HUES64 (cell line): Measurements from ENCODE around the gene IFI44L. TPM values are rescaled to one million over a fixed set of nuclear protein-coding genes. Genes with fewer than 3 reads are reported as not detected.

Source experiments
- H3K27ac ChIP-seq: 2 replicates; pipeline ENCODE4 v1.7.0; 2013; ENCODE audit warnings: low read depth, low read length, inconsistent platforms
- H3K27me3 ChIP-seq: 2 replicates; pipeline ENCODE4 v1.6.1; 2013; ENCODE audit warnings: mild to moderate bottlenecking, low read length; ENCODE audit not compliant: insufficient read depth
- H3K36me3 ChIP-seq: 2 replicates; pipeline ENCODE4 v1.6.1; 2013; ENCODE audit warnings: mild to moderate bottlenecking, low read length; ENCODE audit not compliant: insufficient read depth
- H3K4me1 ChIP-seq: 2 replicates; pipeline ENCODE4 v1.6.1; 2013; ENCODE audit warnings: mild to moderate bottlenecking, low read length, moderate library complexity; ENCODE audit not compliant: insufficient read depth
- H3K4me3 ChIP-seq: 2 replicates; pipeline ENCODE4 v1.5.1; 2013; ENCODE audit warnings: mild to moderate bottlenecking, low read length, moderate library complexity
- H3K9ac ChIP-seq: 2 replicates; pipeline ENCODE4 v1.6.1; 2013; ENCODE audit warnings: mild to moderate bottlenecking, low read depth, low read length
- H3K9me3 ChIP-seq: 2 replicates; pipeline ENCODE4 v1.6.1; 2013; ENCODE audit warnings: low read depth, low read length; ENCODE audit not compliant: insufficient read depth
- whole genome bisulfite sequencing: fragments of 150-250, 120-280 bp; methylation state at CpG from one replicate; pipeline ENCODE4 v1.1.7; 2013; ENCODE audit warnings: missing lambda C conversion rate; 5-methylcytosine and 5-hydroxymethylcytosine counted together
- polyA plus RNA-seq, 2 experiments: library from polyadenylated mRNA; stranded (reverse); fragments of 50-300 nt; gene quantifications; one replicate each; pipeline ENCODE4 v1.2.3, GENCODE V29; 2013

IFI44L gene
- not detected for polyA plus RNA-seq (2013, experiment 1 of 2)
- 0.13 TPM for polyA plus RNA-seq (2013, experiment 2 of 2)

- Histone ChIP-seq H3K27ac (no peak within 1 kb of the TSS), H3K4me3 (no peak within 1 kb of the TSS), H3K9me3 (no peaks in the 10 kb centered on the region), H3K36me3 (no peaks in the 10 kb centered on the region), H3K27me3 (no peaks in the 10 kb centered on the region), H3K9ac (no peak within 1 kb of the TSS), H3K4me1 (peaks cover 5% of the 10 kb centered on the region; the same call in 1 of the 2 replicates)
- WGBS, result 94% methylated on average over 7 of the region's 9 CpGs
Observed at GRCh38 chr1:78619803-78620579, at the start of gene IFI44L. Gene IFI44L, plus strand, starts transcription at chr1:78620448. Its CDS starts 7,468 bp downstream, at chr1:78627916.

DNA sequence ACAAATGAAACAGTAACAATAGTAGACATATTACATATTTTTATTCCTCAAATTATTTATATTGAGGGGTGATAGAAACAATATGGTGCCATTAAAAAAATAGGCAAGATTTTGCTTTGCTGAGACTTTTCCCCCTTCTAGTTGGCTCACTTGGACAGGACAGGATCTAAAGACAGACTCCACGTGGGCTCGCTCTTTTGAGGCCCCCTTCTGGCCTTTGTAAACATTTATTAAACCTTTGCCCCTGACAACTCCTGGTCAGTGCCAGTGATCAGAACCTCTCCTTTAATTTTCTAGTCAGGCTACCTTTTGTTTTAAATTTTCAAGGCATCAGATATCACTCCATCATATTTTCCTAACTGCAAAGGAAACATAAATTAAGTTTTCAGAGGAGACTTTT is 49.7 kb upstream of the IFI44L start:
- H3K4me1 ChIP-seq, result no peaks in the 10 kb centered on the region
- H3K36me3 ChIP-seq, result no peaks in the 10 kb centered on the region
- 58% methylated on average over 2 of the region's 2 CpGs for WGBS
- no peaks in the 10 kb centered on the region for H3K9me3 ChIP-seq
- H3K9ac ChIP-seq, result no peak overlapping the region
- no peaks in the 10 kb centered on the region for H3K27me3 ChIP-seq
- H3K4me3 ChIP-seq, result no peak overlapping the region
- no peak overlapping the region for H3K27ac ChIP-seq

- 91% methylated on average over 8 of the region's 9 CpGs for WGBS
- H3K9ac ChIP-seq, result no peak overlapping the region
Observed at GRCh38 chr1:78577257-78578100, 42.8 kb upstream of the IFI44L start.

DNA sequence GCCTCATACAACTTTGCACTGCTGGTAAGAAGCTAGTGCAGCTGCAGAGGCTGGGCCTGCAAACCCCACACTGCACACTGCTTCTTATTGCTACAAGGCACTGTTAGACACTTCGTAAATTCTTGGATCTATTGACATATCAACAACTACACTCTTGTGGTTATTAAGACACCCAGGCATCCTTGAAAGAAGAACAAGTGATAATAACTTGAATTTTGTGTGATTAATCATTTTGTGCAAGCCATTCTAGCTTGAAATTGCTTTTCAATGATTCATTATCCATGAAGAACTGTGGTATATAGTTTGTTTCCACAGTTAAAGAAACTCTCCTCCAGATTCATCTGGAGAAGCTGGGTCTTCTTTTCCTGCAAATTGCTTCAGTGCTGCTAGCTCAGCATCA is 33.7 kb upstream of the IFI44L start:
- H3K9me3 ChIP-seq, result no peaks in the 10 kb centered on the region
- WGBS, result 100% methylated on average over 1 of the region's 1 CpG

More at GRCh38 chr1:78577257-78578100, 42.8 kb upstream of the IFI44L start:
- Histone ChIP-seq H3K4me1 (no peaks in the 10 kb centered on the region), H3K9me3 (no peaks in the 10 kb centered on the region), H3K27me3 (no peaks in the 10 kb centered on the region), H3K36me3 (no peaks in the 10 kb centered on the region), H3K27ac (no peak overlapping the region), H3K4me3 (no peak overlapping the region)

DNA sequence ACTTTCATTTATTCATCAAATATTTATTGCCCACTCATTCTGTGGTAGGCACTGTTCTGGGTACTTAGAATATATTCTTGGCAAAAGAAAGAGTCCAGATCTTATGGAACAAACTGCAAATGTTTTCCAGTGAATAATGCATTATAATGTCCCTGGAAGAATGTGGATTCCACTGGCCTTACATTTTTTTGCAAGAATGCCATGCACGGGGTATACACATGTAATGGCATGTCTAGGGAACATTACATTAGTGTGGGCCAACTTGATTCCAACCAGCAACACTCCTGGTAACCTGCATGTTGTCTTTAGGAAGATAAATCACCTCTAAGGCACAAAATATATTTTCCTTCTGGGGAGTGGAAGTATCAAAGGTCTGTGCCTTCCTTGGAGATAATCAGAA is 33.0 kb upstream of the IFI44L start:
- WGBS, result 78% methylated on average over 1 of the region's 1 CpG
- H3K4me3 ChIP-seq, result no peak overlapping the region
- H3K9me3 ChIP-seq, result no peaks in the 10 kb centered on the region

More for the DNA sequence above, 33.7 kb upstream of the IFI44L start:
- Histone ChIP-seq H3K4me1 (no peaks in the 10 kb centered on the region), H3K27me3 (no peaks in the 10 kb centered on the region), H3K9ac (no peak overlapping the region), H3K27ac (no peak overlapping the region), H3K36me3 (no peaks in the 10 kb centered on the region), H3K4me3 (no peak overlapping the region)

DNA sequence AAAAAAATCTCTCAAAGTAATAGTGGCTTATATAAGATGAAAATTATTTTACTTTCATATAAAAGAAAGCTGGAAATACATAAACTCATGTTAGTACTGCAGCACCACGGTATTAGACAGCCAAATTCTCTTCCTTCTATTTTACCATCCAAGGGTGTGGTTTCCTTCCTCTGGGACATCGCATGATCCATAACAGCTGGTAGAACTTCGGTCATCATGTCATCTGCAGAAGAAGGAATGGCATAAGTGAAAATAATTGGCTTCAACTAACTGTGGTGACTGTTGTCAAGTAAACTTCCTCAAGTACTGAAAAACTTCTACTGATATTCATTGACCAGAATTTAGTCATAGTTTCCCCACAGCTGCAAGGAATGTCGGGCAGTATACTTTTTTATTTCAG is 28.3 kb upstream of the IFI44L start:
- no peaks in the 10 kb centered on the region for H3K4me1 ChIP-seq
- H3K36me3 ChIP-seq, result no peaks in the 10 kb centered on the region
- no peaks in the 10 kb centered on the region for H3K27me3 ChIP-seq
- H3K27ac ChIP-seq, result no peak overlapping the region
- no peak overlapping the region for H3K9ac ChIP-seq
- H3K4me3 ChIP-seq, result no peak overlapping the region
- WGBS, result 84% methylated on average over 4 of the region's 4 CpGs
- H3K9me3 ChIP-seq, result 0 out of 2 replicates have a peak, but pooled peaks cover 6% of the 10 kb centered on the region

More for the DNA sequence above, 33.0 kb upstream of the IFI44L start:
- no peaks in the 10 kb centered on the region for H3K27me3 ChIP-seq
- no peaks in the 10 kb centered on the region for H3K4me1 ChIP-seq
- H3K36me3 ChIP-seq, result no peaks in the 10 kb centered on the region
- no peak overlapping the region for H3K9ac ChIP-seq
- H3K27ac ChIP-seq, result no peak overlapping the region

- H3K4me1 ChIP-seq, result no peaks in the 10 kb centered on the region
- no CpG with 5 or more reads among the region's 4 CpGs for WGBS
- no peak overlapping the region for H3K9ac ChIP-seq
Observed at GRCh38 chr1:78599294-78599693, 21.0 kb upstream of the IFI44L start.

DNA sequence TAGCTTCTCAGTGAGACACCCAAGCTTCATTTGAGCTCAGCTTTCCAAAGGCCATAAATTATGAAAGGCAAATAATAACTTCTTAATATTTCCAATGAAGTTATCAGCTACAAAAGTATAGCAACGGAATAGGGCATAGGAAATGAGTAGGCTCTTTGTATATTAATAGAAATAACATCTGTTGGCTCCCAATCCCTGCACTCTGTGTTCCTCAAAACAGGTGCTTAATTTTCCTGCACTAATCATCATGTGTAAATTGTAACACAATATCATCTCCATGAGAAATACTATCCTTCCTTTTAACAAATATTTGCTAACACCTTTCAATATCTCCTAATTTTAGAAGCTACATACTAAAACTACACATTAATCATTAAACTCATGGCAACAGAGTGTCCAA is 19.2 kb upstream of the IFI44L start:
- Histone ChIP-seq H3K9ac (no peak overlapping the region), H3K4me3 (no peak overlapping the region), H3K36me3 (no peaks in the 10 kb centered on the region), H3K27me3 (no peaks in the 10 kb centered on the region; the same call in 1 of the 2 replicates), H3K4me1 (no peaks in the 10 kb centered on the region), H3K27ac (no peak overlapping the region), H3K9me3 (no peaks in the 10 kb centered on the region)
- WGBS, result no CpG with 5 or more reads among the region's 1 CpG

More at GRCh38 chr1:78599294-78599693, 21.0 kb upstream of the IFI44L start:
- Histone ChIP-seq H3K36me3 (no peaks in the 10 kb centered on the region), H3K9me3 (0 out of 2 replicates have a peak, but pooled peaks cover 6% of the 10 kb centered on the region), H3K27me3 (no peaks in the 10 kb centered on the region; the same call in 1 of the 2 replicates), H3K4me3 (no peak overlapping the region), H3K27ac (no peak overlapping the region)

- Histone ChIP-seq H3K9me3 (no peaks in the 10 kb centered on the region), H3K9ac (no peak overlapping the region), H3K27ac (no peak overlapping the region), H3K4me1 (no peaks in the 10 kb centered on the region), H3K36me3 (no peaks in the 10 kb centered on the region), H3K4me3 (no peak overlapping the region), H3K27me3 (no peaks in the 10 kb centered on the region; the same call in 1 of the 2 replicates)
- 100% methylated on average over 1 of the region's 1 CpG for WGBS
Observed at GRCh38 chr1:78603206-78603605, 17.0 kb upstream of the IFI44L start.

DNA sequence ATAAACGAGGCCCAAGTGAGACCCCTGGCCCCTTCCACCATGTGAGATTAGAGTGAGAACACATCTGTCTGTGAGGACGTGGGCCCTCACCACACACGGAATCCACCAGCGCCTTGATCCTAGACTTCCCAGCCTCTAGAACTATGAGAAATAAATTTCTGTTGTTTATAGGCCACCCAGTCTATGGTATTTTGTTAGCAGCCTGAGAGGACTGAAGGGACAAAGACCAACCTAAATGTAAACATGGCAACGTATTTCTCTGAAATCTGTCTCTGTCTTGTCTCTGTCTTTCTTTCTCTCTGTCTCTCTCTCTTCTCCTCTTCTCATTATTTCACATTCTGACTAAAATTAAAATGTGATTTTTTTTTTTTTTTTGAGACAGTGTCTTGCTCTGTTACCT is 15.6 kb upstream of the IFI44L start:
- H3K4me1 ChIP-seq, result no peaks in the 10 kb centered on the region
- H3K36me3 ChIP-seq, result no peaks in the 10 kb centered on the region
- H3K27me3 ChIP-seq, result no peaks in the 10 kb centered on the region; the same call in 1 of the 2 replicates
- no peaks in the 10 kb centered on the region for H3K9me3 ChIP-seq
- no peak overlapping the region for H3K27ac ChIP-seq
- 88% methylated on average over 4 of the region's 5 CpGs for WGBS
- no peak overlapping the region for H3K4me3 ChIP-seq
- no peak overlapping the region for H3K9ac ChIP-seq

- no peak overlapping the region for H3K9ac ChIP-seq
- H3K4me3 ChIP-seq, result no peak overlapping the region
- no peaks in the 10 kb centered on the region; the same call in 1 of the 2 replicates for H3K27me3 ChIP-seq
- no peak overlapping the region for H3K27ac ChIP-seq
- H3K36me3 ChIP-seq, result no peaks in the 10 kb centered on the region
- 96% methylated on average over 2 of the region's 2 CpGs for WGBS
- H3K9me3 ChIP-seq, result no peaks in the 10 kb centered on the region
- no peaks in the 10 kb centered on the region for H3K4me1 ChIP-seq
Observed at GRCh38 chr1:78606274-78606673, 14.0 kb upstream of the IFI44L start.
